Trophoblast cell (in vitro differentiated cells and primary cell): ENCODE measurements around the gene FANCC.

Source experiments
- DNase-seq, 2 donors: peaks; one replicate each; pipeline ENCODE4 v3.0.0-alpha.2; 2016
- H2AFZ ChIP-seq: 2 replicates; pipeline ENCODE4 v1.6.1; 2013; ENCODE audit warnings: low read length, moderate library complexity, mild to moderate bottlenecking; ENCODE audit not compliant: insufficient read depth, poor library complexity
- H2AK5ac ChIP-seq: 2 replicates; pipeline ENCODE4 v1.6.1; 2013; ENCODE audit warnings: mild to moderate bottlenecking, low read length
- H2BK120ac ChIP-seq: 2 replicates; pipeline ENCODE4 v1.6.1; 2013; ENCODE audit warnings: low read length, mild to moderate bottlenecking, moderate library complexity; ENCODE audit not compliant: insufficient read depth, poor library complexity
- H2BK12ac ChIP-seq: 2 replicates; pipeline ENCODE4 v1.6.1; 2013; ENCODE audit warnings: mild to moderate bottlenecking, low read length, moderate library complexity
- H2BK5ac ChIP-seq: 2 replicates; pipeline ENCODE4 v1.6.1; 2013; ENCODE audit warnings: low read length, low read depth, moderate library complexity, mild to moderate bottlenecking; ENCODE audit not compliant: poor library complexity
- H3K14ac ChIP-seq: 2 replicates; pipeline ENCODE4 v1.6.1; 2013; ENCODE audit warnings: mild to moderate bottlenecking, low read length
- H3K18ac ChIP-seq: 2 replicates; pipeline ENCODE4 v1.6.1; 2013; ENCODE audit warnings: mild to moderate bottlenecking, low read length
- H3K23ac ChIP-seq: 2 replicates; pipeline ENCODE4 v1.6.1; 2013; ENCODE audit warnings: low read length
- H3K27ac ChIP-seq: 2 replicates; pipeline ENCODE4 v1.5.1; 2013; ENCODE audit warnings: low read depth, mild to moderate bottlenecking, inconsistent platforms, low read length, moderate library complexity
- H3K27me3 ChIP-seq: 2 replicates; pipeline ENCODE4 v1.6.1; 2013; ENCODE audit warnings: inconsistent platforms, mild to moderate bottlenecking, low read length, moderate library complexity; ENCODE audit not compliant: insufficient read depth
- H3K36me3 ChIP-seq, 2 experiments: 1 replicate in 1 of 2; 2 replicates in 1 of 2; pipeline ENCODE4 v1.6.1; 2013; ENCODE audit warnings: low read length in 2 of 2, mild to moderate bottlenecking in 2 of 2, moderate library complexity in 1 of 2; ENCODE audit not compliant: insufficient read depth in 2 of 2, control insufficient read depth in 1 of 2
- H3K4ac ChIP-seq: 2 replicates; pipeline ENCODE4 v1.6.1; 2013; ENCODE audit warnings: low read depth, mild to moderate bottlenecking, low read length, moderate library complexity
- H3K4me1 ChIP-seq, 2 experiments: 1 replicate in 1 of 2; 2 replicates in 1 of 2; pipeline ENCODE4 v1.6.1; 2013; ENCODE audit warnings: low read length in 2 of 2, mild to moderate bottlenecking in 2 of 2, moderate library complexity in 1 of 2; ENCODE audit not compliant: insufficient read depth in 2 of 2, control insufficient read depth in 1 of 2
- H3K4me2 ChIP-seq: 2 replicates; pipeline ENCODE4 v1.6.1; 2013; ENCODE audit warnings: inconsistent platforms, mild to moderate bottlenecking, low read length, moderate library complexity
- H3K4me3 ChIP-seq: 2 replicates; pipeline ENCODE4 v1.5.1; 2013; ENCODE audit warnings: mild to moderate bottlenecking, low read depth, low read length, inconsistent platforms
- H3K79me1 ChIP-seq: one replicate; pipeline ENCODE4 v1.6.1; 2013; ENCODE audit warnings: low read length
- H3K79me2 ChIP-seq: 2 replicates; pipeline ENCODE4 v1.6.1; 2013; ENCODE audit warnings: low read length, mild to moderate bottlenecking; ENCODE audit not compliant: control insufficient read depth, insufficient read depth, poor library complexity
- H3K9ac ChIP-seq: 2 replicates; pipeline ENCODE4 v1.6.1; 2013; ENCODE audit warnings: mild to moderate bottlenecking, low read length
- H3K9me3 ChIP-seq: 2 replicates; pipeline ENCODE4 v1.6.1; 2013; ENCODE audit warnings: low read depth, mild to moderate bottlenecking, control low read depth, inconsistent platforms, low read length; ENCODE audit not compliant: insufficient read depth
- H4K12ac ChIP-seq: 2 replicates; pipeline ENCODE4 v1.6.1; 2013; ENCODE audit warnings: low read depth, mild to moderate bottlenecking, low read length, moderate library complexity
- H4K8ac ChIP-seq: 2 replicates; pipeline ENCODE4 v1.6.1; 2013; ENCODE audit warnings: low read depth, mild to moderate bottlenecking, low read length, moderate library complexity
- H4K91ac ChIP-seq: one replicate; pipeline ENCODE4 v1.6.1; 2013; ENCODE audit warnings: low read depth, mild to moderate bottlenecking, low read length, moderate library complexity
- WGBS: extraction: QIAGEN DNeasy Blood & Tissue Kit; methylation state at CpG from one replicate; pipeline ENCODE4 v1.1.7; 2013; ENCODE audit warnings: missing lambda C conversion rate; ENCODE audit not compliant: insufficient read length, insufficient coverage; ENCODE audit errors: extremely low coverage; 5-methylcytosine and 5-hydroxymethylcytosine counted together

The FANCC gene

GRCh38 chr9:95226921-95227320 is 90.6 kb downstream of the FANCC start:
- no peaks in the 10 kb centered on the region for H3K36me3 ChIP-seq
- no peaks in the 10 kb centered on the region for H3K27me3 ChIP-seq
- H4K91ac ChIP-seq: no peak overlapping the region
- H4K12ac ChIP-seq: no peak overlapping the region
- no peak overlapping the region for H3K9ac ChIP-seq
- no peak overlapping the region for H2BK5ac ChIP-seq
- H2AFZ ChIP-seq: no peak overlapping the region
- no peaks in the 10 kb centered on the region for H3K4me1 ChIP-seq
- no peaks in the 10 kb centered on the region for H3K79me1 ChIP-seq
- H3K4me2 ChIP-seq: no peak overlapping the region
- peaks cover 1% of the 10 kb centered on the region for H3K9me3 ChIP-seq
- no peak overlapping the region for H3K23ac ChIP-seq
- DNase-seq: no peak
- H2BK12ac ChIP-seq: no peak overlapping the region
- no peak overlapping the region for H2BK120ac ChIP-seq
- H3K79me2 ChIP-seq: no peaks in the 10 kb centered on the region
- no peak overlapping the region for H3K4me3 ChIP-seq
- no peak overlapping the region for H4K8ac ChIP-seq
- H3K27ac ChIP-seq: no peak overlapping the region
- no peak overlapping the region for H3K4ac ChIP-seq
- no peak overlapping the region for H2AK5ac ChIP-seq
- H3K18ac ChIP-seq: no peak overlapping the region
- no peak overlapping the region for H3K14ac ChIP-seq
- no CpG with 5 or more reads among the region's 7 CpGs for WGBS

GRCh38 chr9:95225726-95226106 is 91.8 kb downstream of the FANCC start:
- Histone ChIP-seq H2AK5ac (no peak overlapping the region), H3K14ac (no peak overlapping the region), H2BK12ac (no peak overlapping the region), H2AFZ (no peak overlapping the region), H4K12ac (no peak overlapping the region), H4K91ac (no peak overlapping the region), H3K9me3 (no peaks in the 10 kb centered on the region), H3K4ac (no peak overlapping the region), H3K79me2 (no peaks in the 10 kb centered on the region), H3K4me2 (no peak overlapping the region), H4K8ac (no peak overlapping the region), H3K27ac (no peak overlapping the region), H3K18ac (no peak overlapping the region), H2BK5ac (no peak overlapping the region), H3K9ac (no peak overlapping the region), H3K4me3 (no peak overlapping the region), H3K36me3 (no peaks in the 10 kb centered on the region), H2BK120ac (no peak overlapping the region), H3K27me3 (no peaks in the 10 kb centered on the region), H3K79me1 (no peaks in the 10 kb centered on the region), H3K23ac (no peak overlapping the region), H3K4me1 (no peaks in the 10 kb centered on the region)
- DNase-seq: no peak

- H2BK120ac ChIP-seq: no peak overlapping the region
- no peaks in the 10 kb centered on the region for H3K27me3 ChIP-seq
- H2BK12ac ChIP-seq: no peak overlapping the region
- no peak overlapping the region for H3K18ac ChIP-seq
- no peak overlapping the region for H3K4me3 ChIP-seq
- H3K4me2 ChIP-seq: no peak overlapping the region
- no peak overlapping the region for H2BK5ac ChIP-seq
- no peaks in the 10 kb centered on the region for H3K79me1 ChIP-seq
- H4K12ac ChIP-seq: no peak overlapping the region
- H3K79me2 ChIP-seq: no peaks in the 10 kb centered on the region
- H4K91ac ChIP-seq: no peak overlapping the region
- H3K36me3 ChIP-seq: no peaks in the 10 kb centered on the region
- no CpG with 5 or more reads among the region's 5 CpGs for WGBS
- H3K23ac ChIP-seq: no peak overlapping the region
- no peak for DNase-seq
- H2AK5ac ChIP-seq: no peak overlapping the region
- no peak overlapping the region for H3K4ac ChIP-seq
- H3K4me1 ChIP-seq: no peaks in the 10 kb centered on the region
- H3K9ac ChIP-seq: no peak overlapping the region
- H3K9me3 ChIP-seq: no peaks in the 10 kb centered on the region
- H4K8ac ChIP-seq: no peak overlapping the region
- H2AFZ ChIP-seq: no peak overlapping the region
- H3K27ac ChIP-seq: no peak overlapping the region
- no peak overlapping the region for H3K14ac ChIP-seq
These were observed 92.3 kb downstream of the FANCC start for GRCh38 chr9:95225076-95225725.

GRCh38 chr9:95224376-95225019 is 93.0 kb downstream of the FANCC start:
- Histone ChIP-seq H4K91ac (no peak overlapping the region), H3K4me1 (no peaks in the 10 kb centered on the region), H3K27ac (no peak overlapping the region), H4K12ac (no peak overlapping the region), H2BK12ac (no peak overlapping the region), H3K14ac (no peak overlapping the region), H3K79me1 (no peaks in the 10 kb centered on the region), H3K4ac (no peak overlapping the region), H4K8ac (no peak overlapping the region), H3K23ac (no peak overlapping the region), H3K9me3 (no peaks in the 10 kb centered on the region), H3K4me3 (no peak overlapping the region), H3K27me3 (no peaks in the 10 kb centered on the region), H3K9ac (no peak overlapping the region), H3K36me3 (no peaks in the 10 kb centered on the region), H3K4me2 (no peak overlapping the region), H2BK120ac (no peak overlapping the region), H3K18ac (no peak overlapping the region), H2AK5ac (no peak overlapping the region), H3K79me2 (no peaks in the 10 kb centered on the region), H2AFZ (no peak overlapping the region), H2BK5ac (no peak overlapping the region)
- WGBS: no CpG with 5 or more reads among the region's 3 CpGs
- DNase-seq: peak in 1 of 2 donors; percentile 32
